GM13976 (cell line): ENCODE measurements around the gene SLC9A9.

ENCODE experiments used
- DNase-seq: peaks from one replicate; pipeline ENCODE4 v3.0.0; 2012; ENCODE audit warnings: low spot score
- CTCF ChIP-seq: IDR thresholded peaks from 2 replicates; pipeline ENCODE4 v1.5.1; 2012; ENCODE audit warnings: borderline replicate concordance, mild to moderate bottlenecking; ENCODE audit not compliant: insufficient read depth; ENCODE audit errors: extremely low read depth, missing control alignments, control extremely low read depth
- in situ Hi-C: fragments of 300-500 bp; cut with MboI; formaldehyde crosslinking; loops from one replicate; pipeline ENCODE4 v1.12.0; 2022; ENCODE audit warnings: low sequenced_read_pairs, mixed read lengths, inconsistent platforms; ENCODE audit not compliant: unreplicated experiment

SLC9A9 gene

GRCh38 chr3:143326983-143327778 is 521.1 kb downstream of the SLC9A9 start:
- TF ChIP-seq CTCF: no peak
- DNase-seq: no peak
- in situ Hi-C loops: no loop called here

GRCh38 chr3:143321058-143321769 is 527.1 kb downstream of the SLC9A9 start:
- no peak for TF ChIP-seq CTCF
- DNase-seq: no peak
- in situ Hi-C loops: no loop called here

GRCh38 chr3:143315766-143316165 is 532.5 kb downstream of the SLC9A9 start:
- no peak for DNase-seq
- no peak for TF ChIP-seq CTCF
- in situ Hi-C loops: no loop called here

- TF ChIP-seq CTCF: no peak
- no peak for DNase-seq
- in situ Hi-C loops: no loop called here
These were observed 533.8 kb downstream of the SLC9A9 start for GRCh38 chr3:143314251-143315093.

- no peak for DNase-seq
- in situ Hi-C loops: no loop called here
- no peak for TF ChIP-seq CTCF
These were observed 534.4 kb downstream of the SLC9A9 start for GRCh38 chr3:143313893-143314188.
